ENCODE measurements around the gene MS4A3. TPM values are rescaled to one million over a fixed set of nuclear protein-coding genes. Genes with fewer than 3 reads are reported as not detected.
"Not testable (repeated sequence)": the region's sequence is repeated elsewhere in the genome, so short reads cannot be mapped to it uniquely, and the experiment has no call there.

MS4A3 gene
- total and polyA plus RNA-seq, 2 experiments from 2014 or later, result not detected

DNA sequence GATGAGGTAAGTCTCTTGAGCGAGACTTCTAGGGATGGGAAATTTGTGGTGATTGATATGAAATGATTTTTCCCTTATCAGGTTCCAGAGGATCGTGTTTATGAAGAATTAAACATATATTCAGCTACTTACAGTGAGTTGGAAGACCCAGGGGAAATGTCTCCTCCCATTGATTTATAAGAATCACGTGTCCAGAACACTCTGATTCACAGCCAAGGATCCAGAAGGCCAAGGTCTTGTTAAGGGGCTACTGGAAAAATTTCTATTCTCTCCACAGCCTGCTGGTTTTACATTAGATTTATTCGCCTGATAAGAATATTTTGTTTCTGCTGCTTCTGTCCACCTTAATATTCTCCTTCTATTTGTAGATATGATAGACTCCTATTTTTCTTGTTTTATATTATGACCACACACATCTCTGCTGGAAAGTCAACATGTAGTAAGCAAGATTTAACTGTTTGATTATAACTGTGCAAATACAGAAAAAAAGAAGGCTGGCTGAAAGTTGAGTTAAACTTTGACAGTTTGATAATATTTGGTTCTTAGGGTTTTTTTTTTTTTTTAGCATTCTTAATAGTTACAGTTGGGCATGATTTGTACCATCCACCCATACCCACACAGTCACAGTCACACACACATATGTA lies 39.1 kb downstream of the MS4A3 start:
- Histone ChIP-seq H3K36me3 (ENCODE audit: low read depth) (no peaks in the 10 kb centered on the region), H3K27me3 (replicated peaks; ENCODE audit: insufficient read depth) (no peaks in the 10 kb centered on the region), H3K4me2 (ENCODE audit: unreplicated experiment) (no peak overlapping the region), H2AFZ (no peak overlapping the region), H4K20me1 (ENCODE audit: insufficient read depth) (no peaks in the 10 kb centered on the region), H3K27ac (no peak overlapping the region), H3K9me3 (ENCODE audit: low read depth) (no peaks in the 10 kb centered on the region), H3K79me2 (ENCODE audit: insufficient read depth) (no peaks in the 10 kb centered on the region), H3K9ac (no peak overlapping the region), H3K9me2 (ENCODE audit: insufficient read depth) (no peaks in the 10 kb centered on the region), H3F3A (ENCODE audit: insufficient read depth) (no peaks in the 10 kb centered on the region), H3K4me3 (no peak overlapping the region), H3K4me1 (ENCODE audit: insufficient read depth) (no peaks in the 10 kb centered on the region)
- 10 to 19% methylated on average over 4 of the region's 4 CpGs for WGBS, 2 experiments (ENCODE audit: low coverage in 1 of 2, low lambda C conversion rate in 2 of 2, missing lambda C conversion rate in 2 of 2)
- in situ Hi-C loops (cut with MboI), result no loop called here
- DNase-seq, result no peak
- TF ChIP-seq EZH2phosphoT487 (IDR thresholded peaks at IDR 0.05; ENCODE audit: insufficient read depth, low read depth) (no peak), EZH2 (IDR thresholded peaks at IDR 0.05; ENCODE audit: insufficient read depth, poor library complexity, severe bottlenecking) (no peak)

GRCh38 chr11:60097189-60097588 lies 40.7 kb downstream of the MS4A3 start:
- no peak overlapping the region for H3K9ac ChIP-seq
- no peaks in the 10 kb centered on the region for H3K9me2 ChIP-seq (ENCODE audit: insufficient read depth)
- no peaks in the 10 kb centered on the region for H3K9me3 ChIP-seq (ENCODE audit: low read depth)
- H3K4me2 ChIP-seq (ENCODE audit: unreplicated experiment), result no peak overlapping the region
- in situ Hi-C loops (cut with MboI), result no loop called here
- 71 to 77% methylated on average over 1 of the region's 1 CpG for WGBS, 2 experiments (ENCODE audit: low coverage in 1 of 2, low lambda C conversion rate in 2 of 2, missing lambda C conversion rate in 2 of 2)
- no peak for DNase-seq
- H3K36me3 ChIP-seq (ENCODE audit: low read depth), result no peaks in the 10 kb centered on the region
- H3F3A ChIP-seq (ENCODE audit: insufficient read depth), result no peaks in the 10 kb centered on the region
- no peak overlapping the region for H3K27ac ChIP-seq
- no peak overlapping the region for H3K4me3 ChIP-seq
- no peaks in the 10 kb centered on the region for H3K79me2 ChIP-seq (ENCODE audit: insufficient read depth)
- H2AFZ ChIP-seq, result no peak overlapping the region
- H4K20me1 ChIP-seq (ENCODE audit: insufficient read depth), result no peaks in the 10 kb centered on the region
- H3K27me3 ChIP-seq (replicated peaks; ENCODE audit: insufficient read depth), result no peaks in the 10 kb centered on the region
- TF ChIP-seq EZH2 (IDR thresholded peaks at IDR 0.05; ENCODE audit: insufficient read depth, poor library complexity, severe bottlenecking), result no peak
- no peak for TF ChIP-seq EZH2phosphoT487 (IDR thresholded peaks at IDR 0.05; ENCODE audit: insufficient read depth, low read depth)
- H3K4me1 ChIP-seq (ENCODE audit: insufficient read depth), result no peaks in the 10 kb centered on the region

GRCh38 chr11:60098508-60098907 lies 42.0 kb downstream of the MS4A3 start:
- H4K20me1 ChIP-seq (ENCODE audit: insufficient read depth), result no peaks in the 10 kb centered on the region

GRCh38 chr11:60100516-60100915 lies 44.1 kb downstream of the MS4A3 start:
- no peaks in the 10 kb centered on the region for H3K4me1 ChIP-seq (ENCODE audit: insufficient read depth)
- H3K27ac ChIP-seq, result no peak overlapping the region
- in situ Hi-C loops (cut with MboI), result no loop called here
- no peaks in the 10 kb centered on the region for H3K36me3 ChIP-seq (ENCODE audit: low read depth)
- H3K9ac ChIP-seq, result no peak overlapping the region
- H3K27me3 ChIP-seq (replicated peaks; ENCODE audit: insufficient read depth), result no peaks in the 10 kb centered on the region
- TF ChIP-seq EZH2 (IDR thresholded peaks at IDR 0.05; ENCODE audit: insufficient read depth, poor library complexity, severe bottlenecking) (no peak), EZH2phosphoT487 (IDR thresholded peaks at IDR 0.05; ENCODE audit: insufficient read depth, low read depth) (no peak)
- no peaks in the 10 kb centered on the region for H4K20me1 ChIP-seq (ENCODE audit: insufficient read depth)
- WGBS, 2 experiments (ENCODE audit: low coverage in 1 of 2, low lambda C conversion rate in 2 of 2, missing lambda C conversion rate in 2 of 2), result 24 to 39% methylated on average over 1 of the region's 1 CpG
- H3K9me2 ChIP-seq (ENCODE audit: insufficient read depth), result no peaks in the 10 kb centered on the region
- H3K4me2 ChIP-seq (ENCODE audit: unreplicated experiment), result no peak overlapping the region
- no peak overlapping the region for H2AFZ ChIP-seq
- H3K9me3 ChIP-seq (ENCODE audit: low read depth), result no peaks in the 10 kb centered on the region
- no peaks in the 10 kb centered on the region for H3F3A ChIP-seq (ENCODE audit: insufficient read depth)
- no peak for DNase-seq
- H3K79me2 ChIP-seq (ENCODE audit: insufficient read depth), result no peaks in the 10 kb centered on the region
- no peak overlapping the region for H3K4me3 ChIP-seq

More at GRCh38 chr11:60098508-60098907, 42.0 kb downstream of the MS4A3 start:
- no peaks in the 10 kb centered on the region for H3K9me3 ChIP-seq (ENCODE audit: low read depth)
- H3K4me3 ChIP-seq, result no peak overlapping the region
- DNase-seq, result no peak
- in situ Hi-C loops (cut with MboI), result no loop called here
- H3K27ac ChIP-seq, result no peak overlapping the region
- no peaks in the 10 kb centered on the region for H3K4me1 ChIP-seq (ENCODE audit: insufficient read depth)
- no peaks in the 10 kb centered on the region for H3F3A ChIP-seq (ENCODE audit: insufficient read depth)
- TF ChIP-seq EZH2phosphoT487 (IDR thresholded peaks at IDR 0.05; ENCODE audit: insufficient read depth, low read depth) (no peak), EZH2 (IDR thresholded peaks at IDR 0.05; ENCODE audit: insufficient read depth, poor library complexity, severe bottlenecking) (no peak)
- H3K79me2 ChIP-seq (ENCODE audit: insufficient read depth), result no peaks in the 10 kb centered on the region
- no peak overlapping the region for H3K9ac ChIP-seq
- H3K4me2 ChIP-seq (ENCODE audit: unreplicated experiment), result no peak overlapping the region
- no peaks in the 10 kb centered on the region for H3K27me3 ChIP-seq (replicated peaks; ENCODE audit: insufficient read depth)
- H3K9me2 ChIP-seq (ENCODE audit: insufficient read depth), result no peaks in the 10 kb centered on the region
- no peaks in the 10 kb centered on the region for H3K36me3 ChIP-seq (ENCODE audit: low read depth)
- H2AFZ ChIP-seq, result no peak overlapping the region

DNA sequence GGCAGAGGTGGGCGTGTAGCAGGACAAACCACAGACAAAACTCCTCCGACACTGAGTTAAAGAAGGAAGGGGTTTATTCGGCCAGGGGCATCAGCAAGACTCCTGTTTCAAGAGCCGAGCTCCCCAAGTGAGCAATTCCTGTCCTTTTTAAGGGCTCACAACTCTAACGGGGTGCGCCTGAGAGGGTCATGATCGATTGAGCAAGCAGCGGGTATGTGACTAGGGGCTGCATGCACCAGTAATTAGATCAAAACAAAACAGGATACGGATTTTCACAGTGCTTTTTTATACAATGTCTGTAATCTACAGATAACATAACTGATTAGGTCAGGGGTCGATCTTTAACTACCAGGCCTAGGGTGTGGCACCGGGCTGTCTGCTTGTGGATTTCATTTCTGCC lies 44.9 kb downstream of the MS4A3 start:
- H4K20me1 ChIP-seq (ENCODE audit: insufficient read depth); H3K79me2 ChIP-seq (ENCODE audit: insufficient read depth); H3K9me2 ChIP-seq (ENCODE audit: insufficient read depth); H2AFZ ChIP-seq; in situ Hi-C loops (cut with MboI); H3K36me3 ChIP-seq (ENCODE audit: low read depth); H3K4me3 ChIP-seq; H3K4me2 ChIP-seq (ENCODE audit: unreplicated experiment); H3K27me3 ChIP-seq (replicated peaks; ENCODE audit: insufficient read depth); H3K27ac ChIP-seq; H3K9ac ChIP-seq; DNase-seq; H3K9me3 ChIP-seq (ENCODE audit: low read depth); H3F3A ChIP-seq (ENCODE audit: insufficient read depth); H3K4me1 ChIP-seq (ENCODE audit: insufficient read depth): not testable (repeated sequence)
- 38 to 46% methylated on average over 11 of the region's 11 CpGs for WGBS, 2 experiments (ENCODE audit: low coverage in 1 of 2, low lambda C conversion rate in 2 of 2, missing lambda C conversion rate in 2 of 2)

DNA sequence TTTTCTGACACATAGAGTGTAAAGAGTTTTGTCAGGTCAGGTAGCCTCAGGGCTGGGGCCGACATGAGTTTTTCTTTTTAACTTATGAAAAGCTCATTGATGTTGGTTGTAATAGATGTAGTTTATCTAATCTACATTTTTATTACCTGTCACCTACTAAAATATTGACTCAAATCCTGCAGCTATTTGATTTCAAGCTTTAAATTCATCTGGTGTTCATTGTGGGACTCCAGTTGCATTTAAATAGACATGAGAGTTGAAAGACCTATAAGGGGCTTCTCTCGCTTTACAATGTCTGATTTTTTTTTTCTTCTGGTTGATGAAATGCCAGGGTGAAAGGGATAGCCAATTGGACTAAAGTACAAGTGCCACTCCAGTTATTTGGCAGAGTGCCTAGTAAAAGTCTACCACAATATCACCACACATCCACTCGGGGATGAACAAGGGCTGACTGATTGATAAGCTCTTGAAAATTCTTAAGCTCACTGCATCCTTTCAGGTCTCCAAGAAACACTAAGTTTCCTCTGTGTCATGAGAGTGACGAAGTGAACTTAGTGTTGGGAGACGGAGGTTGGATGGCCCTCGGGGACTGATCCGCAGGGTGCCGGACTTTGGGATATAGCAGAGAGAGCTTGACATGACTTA lies 48.1 kb downstream of the MS4A3 start:
- in situ Hi-C loops (cut with MboI); H3K9ac ChIP-seq; H3K4me1 ChIP-seq (ENCODE audit: insufficient read depth); H3F3A ChIP-seq (ENCODE audit: insufficient read depth); H3K27me3 ChIP-seq (replicated peaks; ENCODE audit: insufficient read depth); DNase-seq; H4K20me1 ChIP-seq (ENCODE audit: insufficient read depth); H3K9me3 ChIP-seq (ENCODE audit: low read depth); H3K4me2 ChIP-seq (ENCODE audit: unreplicated experiment); H3K27ac ChIP-seq; H3K4me3 ChIP-seq; H2AFZ ChIP-seq; H3K36me3 ChIP-seq (ENCODE audit: low read depth); H3K79me2 ChIP-seq (ENCODE audit: insufficient read depth); H3K9me2 ChIP-seq (ENCODE audit: insufficient read depth): not testable (repeated sequence)
- 38 to 40% methylated on average over 8 of the region's 8 CpGs for WGBS, 2 experiments (ENCODE audit: low coverage in 1 of 2, low lambda C conversion rate in 2 of 2, missing lambda C conversion rate in 2 of 2)

GRCh38 chr11:60108631-60109030 lies 52.2 kb downstream of the MS4A3 start:
- H3K9me3 ChIP-seq (ENCODE audit: low read depth); DNase-seq; H3K27me3 ChIP-seq (replicated peaks; ENCODE audit: insufficient read depth); H3K4me1 ChIP-seq (ENCODE audit: insufficient read depth); H3K27ac ChIP-seq; H3K9ac ChIP-seq; H3K4me3 ChIP-seq; H2AFZ ChIP-seq; H3F3A ChIP-seq (ENCODE audit: insufficient read depth); H3K4me2 ChIP-seq (ENCODE audit: unreplicated experiment); in situ Hi-C loops (cut with MboI); H4K20me1 ChIP-seq (ENCODE audit: insufficient read depth); H3K36me3 ChIP-seq (ENCODE audit: low read depth); H3K9me2 ChIP-seq (ENCODE audit: insufficient read depth); H3K79me2 ChIP-seq (ENCODE audit: insufficient read depth): not testable (repeated sequence)
- WGBS, 2 experiments (ENCODE audit: low coverage in 1 of 2, low lambda C conversion rate in 2 of 2, missing lambda C conversion rate in 2 of 2), result 36 to 43% methylated on average over 5 of the region's 5 CpGs

Data from GM23248 (cell line).